Ectodermal cell (in vitro differentiated cells): Measurements from ENCODE around the gene ASNS.
"Not testable (repeated sequence)": the region's sequence is repeated elsewhere in the genome, so short reads cannot be mapped to it uniquely, and the experiment has no call there.

ENCODE experiments used
- H3K27ac ChIP-seq: 2 replicates; pipeline ENCODE4 v1.7.0; 2013; ENCODE audit warnings: mild to moderate bottlenecking, low read depth, low read length; ENCODE audit not compliant: insufficient read depth, poor library complexity, severe bottlenecking
- H3K27me3 ChIP-seq: 2 replicates; pipeline ENCODE4 v1.7.0; 2013; ENCODE audit warnings: mild to moderate bottlenecking, low read length; ENCODE audit not compliant: insufficient read depth, control insufficient read depth, poor library complexity, severe bottlenecking
- H3K36me3 ChIP-seq: one replicate; pipeline ENCODE4 v1.7.0; 2013; ENCODE audit warnings: low read length; ENCODE audit not compliant: control insufficient read depth, insufficient read depth
- H3K4me1 ChIP-seq: one replicate; pipeline ENCODE4 v1.7.0; 2013; ENCODE audit warnings: low read length; ENCODE audit not compliant: control insufficient read depth, insufficient read depth
- H3K4me3 ChIP-seq: 2 replicates; pipeline ENCODE4 v1.7.0; 2013; ENCODE audit warnings: low read depth, low read length, control low read depth; ENCODE audit not compliant: insufficient read depth
- H3K9me3 ChIP-seq: 2 replicates; pipeline ENCODE4 v1.7.0; 2013; ENCODE audit warnings: mild to moderate bottlenecking, low read length, moderate library complexity; ENCODE audit not compliant: control insufficient read depth
- WGBS, 2 experiments: methylation state at CpG; one replicate each; pipeline ENCODE4 v1.1.7; 2013; ENCODE audit warnings: missing lambda C conversion rate in 2 of 2; 5-methylcytosine and 5-hydroxymethylcytosine counted together

ASNS gene

DNA sequence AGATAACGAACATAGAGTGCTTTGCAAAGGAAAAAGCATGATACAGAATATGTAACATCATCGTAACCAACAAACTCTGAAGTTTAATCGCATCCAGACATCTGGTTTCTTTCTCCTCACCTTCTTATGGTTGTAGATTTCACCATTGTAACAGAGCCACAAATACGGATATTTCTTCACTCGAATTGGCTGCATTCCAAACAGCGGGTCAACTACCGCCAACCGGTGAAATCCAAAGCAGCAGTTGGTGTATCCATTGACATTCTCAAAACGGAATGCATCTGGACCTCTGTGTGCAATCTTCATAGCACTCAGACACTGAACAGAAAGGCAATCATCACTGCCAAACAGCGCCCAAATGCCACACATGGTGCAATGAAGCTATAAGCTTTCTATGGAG is 3.4 kb downstream of the ASNS start:
- no peak overlapping the region for H3K4me3 ChIP-seq
- WGBS, 2 experiments, result 88 to 90% methylated on average over 10 of the region's 10 CpGs
- H3K9me3 ChIP-seq, result no peaks in the 10 kb centered on the region
- H3K4me1 ChIP-seq, result no peaks in the 10 kb centered on the region
- peaks cover 11% of the 10 kb centered on the region for H3K27me3 ChIP-seq
- peaks cover 4% of the 10 kb centered on the region for H3K36me3 ChIP-seq
- H3K27ac ChIP-seq, result no peak overlapping the region

DNA sequence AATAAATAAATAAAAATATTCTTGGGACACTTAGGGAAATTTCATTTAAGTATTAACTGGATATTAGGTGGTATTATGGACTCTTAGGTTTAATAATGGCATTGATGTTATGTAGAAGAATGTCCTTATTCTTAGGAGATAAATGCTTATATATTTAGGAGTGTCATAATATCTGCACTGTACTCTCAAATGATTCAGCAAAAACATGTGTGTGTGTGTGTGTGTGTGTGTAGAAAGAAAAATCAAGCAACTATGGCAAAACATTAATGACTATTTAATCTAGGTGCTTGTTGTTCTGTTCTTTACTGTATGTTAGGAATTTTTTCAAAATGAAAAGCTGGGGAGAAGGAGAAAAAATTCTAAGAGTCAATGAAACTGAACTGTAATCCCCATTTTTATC is 3.9 kb downstream of the ASNS start:
- Histone ChIP-seq H3K27me3 (peaks cover 6% of the 10 kb centered on the region), H3K4me3 (no peak overlapping the region), H3K27ac (no peak overlapping the region), H3K36me3 (peaks cover 4% of the 10 kb centered on the region), H3K4me1 (no peaks in the 10 kb centered on the region), H3K9me3 (no peaks in the 10 kb centered on the region)

DNA sequence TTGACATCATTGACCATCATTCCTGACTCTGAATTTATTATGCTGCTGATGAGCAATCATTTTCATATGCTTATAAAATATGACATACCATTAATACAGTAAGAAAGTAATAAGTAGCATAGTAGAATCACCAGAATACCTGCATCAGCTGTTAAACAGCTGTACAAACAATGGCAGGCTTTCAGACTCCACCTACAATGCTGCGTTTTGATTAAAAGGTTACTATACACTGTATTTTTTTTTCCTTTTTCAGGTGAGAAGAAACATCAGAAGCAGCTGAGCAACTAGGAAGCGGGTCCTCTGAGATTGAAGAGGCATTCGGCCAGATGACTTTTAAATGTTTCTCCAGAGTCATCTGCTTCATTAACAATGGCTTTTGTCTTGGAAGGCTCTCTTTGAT is 7.1 kb downstream of the ASNS start:
- Histone ChIP-seq H3K4me3 (no peak overlapping the region), H3K36me3 (peaks cover 4% of the 10 kb centered on the region), H3K27me3 (no peaks in the 10 kb centered on the region), H3K4me1 (no peaks in the 10 kb centered on the region), H3K27ac (no peak overlapping the region), H3K9me3 (no peaks in the 10 kb centered on the region)
- WGBS, 2 experiments, result 96 to 100% methylated on average over 3 of the region's 3 CpGs

DNA sequence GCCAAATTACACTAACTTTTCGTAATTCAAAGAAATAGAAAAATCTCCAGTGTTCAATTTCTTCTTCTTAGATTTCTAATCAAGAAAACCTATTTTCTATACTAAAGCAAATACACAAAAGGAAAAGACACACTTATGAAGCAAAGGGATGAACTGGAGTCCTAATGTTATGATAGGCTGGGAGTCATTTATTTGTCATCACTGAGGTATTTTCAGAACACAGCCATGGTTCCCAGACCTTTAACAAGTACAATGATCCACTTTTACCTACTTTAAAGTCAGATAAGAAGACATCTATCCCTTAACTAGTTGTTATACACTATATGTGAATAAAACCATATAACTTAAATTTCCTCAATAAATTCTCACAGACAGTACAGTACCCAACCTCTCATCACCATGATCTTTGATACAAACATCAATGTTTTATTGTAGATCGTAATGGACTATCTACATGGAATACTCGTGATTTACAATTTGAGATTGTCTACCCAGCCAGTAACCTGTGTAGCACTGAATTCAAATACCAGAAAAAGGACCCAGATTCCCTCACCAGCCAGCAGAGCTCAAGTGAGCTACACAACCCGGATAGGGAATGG is 12.5 kb downstream of the ASNS start:
- Histone ChIP-seq H3K9me3 (no peaks in the 10 kb centered on the region), H3K27ac (no peak overlapping the region), H3K36me3 (peaks cover 4% of the 10 kb centered on the region), H3K4me1 (no peaks in the 10 kb centered on the region), H3K27me3 (no peaks in the 10 kb centered on the region), H3K4me3 (no peak overlapping the region)
- 96% methylated on average over 4 of the region's 4 CpGs for WGBS, 2 experiments

DNA sequence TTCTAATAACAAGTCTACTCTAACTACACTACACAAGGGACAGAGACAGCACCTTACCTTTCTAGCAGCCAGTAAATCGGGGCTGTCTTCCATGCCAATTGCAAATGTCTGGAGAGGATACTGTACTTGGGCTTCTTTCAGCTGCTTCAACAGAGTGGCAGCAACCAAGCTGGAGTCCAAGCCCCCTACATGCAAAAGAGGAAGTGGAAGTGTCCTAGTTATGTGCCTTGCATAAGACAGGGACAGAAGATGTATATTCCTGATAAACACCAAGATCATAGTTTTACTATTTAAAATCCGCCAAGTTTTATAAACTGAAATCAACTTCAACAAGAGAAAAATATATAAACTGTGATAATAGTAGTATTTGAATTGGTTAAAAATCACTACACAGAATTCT is 14.0 kb downstream of the ASNS start:
- Histone ChIP-seq H3K4me3 (no peak overlapping the region), H3K27me3 (no peaks in the 10 kb centered on the region), H3K27ac (no peak overlapping the region), H3K4me1 (no peaks in the 10 kb centered on the region), H3K9me3 (no peaks in the 10 kb centered on the region), H3K36me3 (peaks cover 4% of the 10 kb centered on the region)
- 93 to 100% methylated on average over 1 of the region's 2 CpGs for WGBS, 2 experiments

DNA sequence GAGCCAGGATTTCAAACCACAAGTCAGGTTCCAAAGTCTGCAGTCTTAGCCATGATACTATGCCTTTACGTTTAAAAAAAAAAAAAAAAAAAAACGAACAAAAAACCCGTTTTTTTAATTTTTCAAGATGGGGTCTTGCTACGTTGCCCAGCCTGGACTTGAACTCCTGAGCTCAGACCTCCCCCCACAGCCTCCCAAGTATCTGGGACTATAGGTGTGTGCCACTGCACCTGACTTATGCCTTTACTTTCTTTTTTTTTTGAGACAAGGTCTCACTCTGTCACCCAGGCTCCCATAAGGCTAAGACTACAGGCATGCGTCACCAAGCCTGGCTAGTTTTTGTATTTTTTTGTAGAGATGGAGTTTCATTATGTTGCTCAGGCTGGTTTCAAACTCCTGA is 14.7 kb downstream of the ASNS start:
- no peak overlapping the region for H3K27ac ChIP-seq
- H3K4me1 ChIP-seq, result no peaks in the 10 kb centered on the region
- 68 to 78% methylated on average over 5 of the region's 5 CpGs for WGBS, 2 experiments
- H3K27me3 ChIP-seq, result no peaks in the 10 kb centered on the region
- H3K9me3 ChIP-seq, result no peaks in the 10 kb centered on the region
- no peak overlapping the region for H3K4me3 ChIP-seq
- peaks cover 4% of the 10 kb centered on the region for H3K36me3 ChIP-seq

DNA sequence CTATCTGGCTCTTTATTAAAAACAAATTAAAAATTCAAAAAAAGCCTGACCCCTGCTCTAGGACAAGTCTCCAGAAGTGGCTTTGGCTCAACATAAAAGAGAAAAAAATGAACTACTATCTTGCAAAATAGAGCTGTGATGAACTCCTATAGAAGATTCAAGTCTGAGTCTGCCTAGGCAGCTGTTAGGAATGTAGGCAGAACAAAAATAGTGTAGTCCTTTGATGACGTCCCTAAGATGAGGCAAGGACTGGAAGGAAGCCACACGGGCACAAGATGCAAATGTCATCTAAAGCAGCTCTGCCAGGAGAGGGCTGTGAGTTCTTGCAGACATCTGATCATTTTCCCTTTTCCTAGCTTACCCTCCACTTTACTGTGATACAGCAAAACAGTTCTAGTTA is 20.5 kb downstream of the ASNS start:
- no peak overlapping the region for H3K4me3 ChIP-seq
- 93 to 96% methylated on average over 2 of the region's 2 CpGs for WGBS, 2 experiments
- H3K4me1 ChIP-seq, result no peaks in the 10 kb centered on the region
- H3K27ac ChIP-seq, result no peak overlapping the region
- no peaks in the 10 kb centered on the region for H3K9me3 ChIP-seq
- no peaks in the 10 kb centered on the region for H3K27me3 ChIP-seq
- H3K36me3 ChIP-seq, result no peaks in the 10 kb centered on the region

DNA sequence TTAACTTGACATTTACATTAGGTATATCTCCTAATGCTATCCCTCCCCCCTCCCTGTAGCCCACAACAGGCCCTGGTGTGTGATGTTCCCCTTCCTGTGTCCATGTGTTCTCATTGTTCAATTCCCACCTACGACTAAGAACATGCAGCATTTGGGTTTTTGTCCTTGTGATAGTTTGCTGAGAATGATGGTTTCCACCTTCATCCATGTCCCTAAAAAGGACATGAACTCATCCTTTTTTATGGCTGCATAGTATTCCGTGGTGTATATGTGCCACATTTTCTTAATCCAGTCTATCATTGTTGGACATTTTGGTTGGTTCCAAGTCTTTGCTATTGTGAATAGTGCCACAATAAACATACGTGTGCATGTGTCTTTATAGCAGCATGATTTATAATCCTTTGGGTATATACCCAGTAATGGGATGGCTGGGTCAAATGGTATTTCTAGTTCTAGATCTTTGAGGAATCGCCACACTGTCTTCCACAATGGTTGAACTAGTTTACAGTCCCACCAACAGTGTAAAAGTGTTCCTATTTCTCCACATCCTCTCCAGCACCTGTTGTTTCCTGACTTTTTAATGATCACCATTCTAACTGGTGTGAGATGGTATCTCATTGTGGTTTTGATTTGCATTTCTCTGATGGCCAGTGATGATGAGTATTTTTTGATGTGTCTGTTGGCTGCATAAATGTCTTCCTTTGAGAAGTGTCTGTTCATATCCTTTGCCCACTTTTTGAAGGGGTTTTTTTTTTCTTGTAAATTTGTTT is 21.8 kb downstream of the ASNS start:
- H3K9me3 ChIP-seq, H3K27me3 ChIP-seq, H3K4me1 ChIP-seq, H3K27ac ChIP-seq, H3K4me3 ChIP-seq, H3K36me3 ChIP-seq: not testable (repeated sequence)
- 100% methylated on average over 1 of the region's 4 CpGs for WGBS, 2 experiments

DNA sequence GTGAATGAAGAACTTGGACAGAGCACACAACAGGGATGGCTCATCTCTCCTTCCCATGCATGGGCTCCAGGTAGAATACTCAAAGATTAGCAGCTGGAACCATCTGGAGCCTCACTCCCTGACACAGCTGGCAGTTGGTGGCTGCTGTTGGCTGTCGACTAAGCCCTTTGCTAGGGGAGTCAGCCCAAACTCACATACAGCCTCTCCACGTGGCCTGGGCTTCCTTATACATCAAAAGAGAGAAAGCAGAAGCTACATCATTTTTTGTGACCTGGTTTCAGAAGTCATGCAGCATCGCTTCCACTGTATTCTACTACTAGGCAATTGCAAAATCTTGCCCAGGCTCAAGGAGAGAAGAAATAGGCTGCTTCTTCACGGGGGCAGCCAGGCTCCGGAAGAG is 24.4 kb downstream of the ASNS start:
- no peaks in the 10 kb centered on the region for H3K27me3 ChIP-seq
- no peaks in the 10 kb centered on the region for H3K36me3 ChIP-seq
- H3K4me1 ChIP-seq, result no peaks in the 10 kb centered on the region
- no peak overlapping the region for H3K27ac ChIP-seq
- no peaks in the 10 kb centered on the region for H3K9me3 ChIP-seq
- H3K4me3 ChIP-seq, result no peak overlapping the region
- 81 to 87% methylated on average over 5 of the region's 5 CpGs for WGBS, 2 experiments

DNA sequence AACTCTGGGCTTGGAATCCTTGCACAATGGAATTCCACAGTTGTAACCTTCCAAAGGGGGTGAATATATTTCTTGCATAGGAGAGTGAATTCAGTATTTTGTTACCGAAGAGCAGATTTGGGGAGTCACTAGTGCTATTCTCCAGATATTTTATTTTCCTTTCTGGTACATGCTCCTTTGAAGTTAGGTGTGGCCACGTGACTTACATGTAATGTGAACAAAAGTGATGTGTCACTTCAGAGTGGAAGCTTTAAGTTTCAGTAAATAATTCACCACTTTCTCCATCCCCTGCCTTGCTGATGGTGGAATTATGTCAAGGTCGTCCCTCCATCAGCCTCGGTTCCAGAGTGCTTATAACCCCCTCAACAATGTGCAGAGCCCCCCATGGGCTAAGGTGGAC is 25.3 kb downstream of the ASNS start:
- no peaks in the 10 kb centered on the region for H3K4me1 ChIP-seq
- no peak overlapping the region for H3K27ac ChIP-seq
- WGBS, 2 experiments, result 88 to 97% methylated on average over 3 to 4 of the region's 4 CpGs
- no peaks in the 10 kb centered on the region for H3K27me3 ChIP-seq
- no peaks in the 10 kb centered on the region for H3K9me3 ChIP-seq
- H3K36me3 ChIP-seq, result no peaks in the 10 kb centered on the region
- no peak overlapping the region for H3K4me3 ChIP-seq
